ENCODE results near the gene CELA3B. TPM values are rescaled to one million over a fixed set of nuclear protein-coding genes. Genes with fewer than 3 reads are reported as not detected.
A peak's percentile ranks its signal among the peaks of the same experiment; 100 is the strongest.
"Not testable (repeated sequence)": the region's sequence is repeated elsewhere in the genome, so short reads cannot be mapped to it uniquely, and the experiment has no call there.

CELA3B gene
- total RNA-seq, 2 experiments from 2014 or later = not detected

DNA sequence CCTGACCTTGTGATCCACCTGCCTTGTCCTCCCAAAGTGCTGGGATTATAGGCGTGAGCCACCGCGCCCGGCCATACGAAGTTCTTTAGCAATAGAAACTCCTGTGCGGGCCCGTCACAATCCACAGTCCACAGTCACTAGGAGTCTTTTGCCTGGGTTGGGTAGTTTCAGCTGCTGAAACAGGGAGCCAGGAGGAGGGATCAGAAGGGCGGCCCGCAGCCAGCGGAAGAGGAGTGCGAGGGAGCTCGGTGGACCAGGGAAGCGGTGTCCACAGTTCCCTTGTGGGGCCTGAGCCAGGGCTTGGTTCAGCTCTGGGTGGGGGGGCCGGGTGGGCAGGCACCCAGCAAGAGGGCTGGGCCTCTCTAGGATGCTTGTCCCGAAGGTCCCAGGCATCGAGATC lies 21.8 kb upstream of the CELA3B start:
- no peak overlapping the region for H3K27ac Mint-ChIP-seq
- no peaks in the 10 kb centered on the region for H3K27me3 Mint-ChIP-seq
- H3K36me3 Mint-ChIP-seq (ENCODE audit: low read depth) = no peaks in the 10 kb centered on the region
- H3K4me1 Mint-ChIP-seq = peaks cover 25% of the 10 kb centered on the region
- no peak for DNase-seq
- H3K9me3 Mint-ChIP-seq = no peaks in the 10 kb centered on the region
- POLR2A ChIA-PET = no interaction called here
- no peak overlapping the region for H3K4me3 Mint-ChIP-seq
- CTCF ChIA-PET = no interaction called here

- DNase-seq = no peak
- ChIA-PET CTCF (no interaction called here), POLR2A (no interaction called here)
- Mint-ChIP-seq H3K36me3 (ENCODE audit: low read depth) (no peaks in the 10 kb centered on the region), H3K9me3 (no peaks in the 10 kb centered on the region), H3K27me3 (no peaks in the 10 kb centered on the region), H3K27ac (no peak overlapping the region), H3K4me1 (peaks cover 25% of the 10 kb centered on the region), H3K4me3 (no peak overlapping the region)
These were observed 21.1 kb upstream of the CELA3B start for GRCh38 chr1:21955501-21956281.

DNA sequence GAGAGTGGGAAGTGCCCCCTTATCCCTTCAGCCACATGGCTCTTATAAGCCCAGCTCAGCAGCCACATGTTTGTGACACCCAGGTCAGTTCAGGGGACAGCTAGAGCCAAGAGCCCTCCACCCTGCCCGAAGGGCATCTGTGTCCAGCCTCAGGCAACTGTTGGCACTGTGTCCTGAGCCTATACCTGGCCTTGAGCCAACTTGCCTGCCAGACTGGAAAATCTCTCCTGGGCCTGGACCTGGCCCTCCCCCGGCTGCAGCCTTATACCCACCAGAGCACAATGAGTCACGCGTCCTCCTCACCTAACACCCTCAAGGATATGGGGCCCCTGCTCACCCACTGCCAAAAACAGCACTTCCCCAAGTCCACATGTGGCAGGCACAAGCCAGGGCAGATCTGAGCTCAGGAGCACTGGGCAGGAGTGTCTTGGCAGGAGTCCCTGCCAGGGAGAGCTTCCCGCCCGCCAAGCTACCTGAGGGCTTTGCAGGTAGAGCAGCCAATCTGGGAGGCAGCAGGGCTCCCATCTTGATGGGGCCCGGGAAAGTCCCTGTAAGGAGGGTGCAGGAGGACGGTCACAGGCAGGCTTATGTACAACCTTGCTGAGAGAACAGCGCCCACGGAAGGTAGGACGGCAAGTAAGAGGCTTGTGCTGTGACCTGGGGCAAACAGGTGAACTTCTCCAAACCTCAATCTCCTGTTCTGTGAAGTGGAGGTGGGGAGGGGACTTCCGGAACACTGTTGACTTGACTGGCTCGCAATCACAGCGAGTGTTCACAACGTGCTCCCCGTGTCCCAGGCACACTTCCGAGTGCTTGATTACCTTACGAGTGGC lies 19.9 kb upstream of the CELA3B start:
- ChIA-PET CTCF (interaction anchor here (0.8 kb wide), 1 partner anchor 33 kb away, joined by 3 read pairs; no protein-coding TSS in a partner anchor), POLR2A (no interaction called here)

GRCh38 chr1:21961337-21961736 lies 15.5 kb upstream of the CELA3B start:
- no peak overlapping the region for H3K27ac Mint-ChIP-seq
- H3K36me3 Mint-ChIP-seq (ENCODE audit: low read depth) = no peaks in the 10 kb centered on the region
- H3K27me3 Mint-ChIP-seq = peaks cover 2% of the 10 kb centered on the region
- ChIA-PET POLR2A (no interaction called here), CTCF (no interaction called here)
- no peak for DNase-seq
- peaks cover 27% of the 10 kb centered on the region for H3K4me1 Mint-ChIP-seq
- no peak overlapping the region for H3K4me3 Mint-ChIP-seq
- H3K9me3 Mint-ChIP-seq = no peaks in the 10 kb centered on the region

More for the DNA sequence above, 19.9 kb upstream of the CELA3B start:
- Mint-ChIP-seq H3K27ac (peak overlapping the region; percentile 15), H3K4me3 (no peak overlapping the region), H3K27me3 (no peaks in the 10 kb centered on the region), H3K4me1 (peaks cover 25% of the 10 kb centered on the region), H3K36me3 (ENCODE audit: low read depth) (no peaks in the 10 kb centered on the region), H3K9me3 (no peaks in the 10 kb centered on the region)
- peak; percentile 23 for DNase-seq

DNA sequence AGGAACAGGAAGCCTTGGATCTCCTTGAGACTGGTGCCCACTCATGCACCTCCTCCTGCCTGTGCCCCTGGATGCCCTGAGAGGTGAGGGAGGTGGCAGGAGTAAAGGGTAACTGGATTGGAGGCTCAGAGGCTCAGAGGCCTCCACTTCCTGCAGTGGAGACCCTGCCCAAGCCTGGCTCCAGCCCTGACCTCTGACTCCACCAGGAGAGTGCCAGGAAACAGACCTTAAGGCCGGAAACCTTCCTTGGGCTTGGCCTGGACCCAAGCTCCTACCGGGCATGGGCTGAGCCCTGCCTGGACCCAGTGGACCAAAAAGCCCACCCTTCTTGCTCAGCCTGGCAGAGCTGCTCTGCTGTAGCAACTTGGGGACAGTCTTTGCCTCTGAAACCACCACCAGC lies 15.0 kb upstream of the CELA3B start:
- H3K9me3 Mint-ChIP-seq = no peaks in the 10 kb centered on the region
- no peak overlapping the region for H3K4me3 Mint-ChIP-seq
- peaks cover 22% of the 10 kb centered on the region for H3K4me1 Mint-ChIP-seq
- DNase-seq = no peak
- no peak overlapping the region for H3K27ac Mint-ChIP-seq
- ChIA-PET CTCF (no interaction called here), POLR2A (no interaction called here)
- H3K27me3 Mint-ChIP-seq = peaks cover 2% of the 10 kb centered on the region
- H3K36me3 Mint-ChIP-seq (ENCODE audit: low read depth) = no peaks in the 10 kb centered on the region

DNA sequence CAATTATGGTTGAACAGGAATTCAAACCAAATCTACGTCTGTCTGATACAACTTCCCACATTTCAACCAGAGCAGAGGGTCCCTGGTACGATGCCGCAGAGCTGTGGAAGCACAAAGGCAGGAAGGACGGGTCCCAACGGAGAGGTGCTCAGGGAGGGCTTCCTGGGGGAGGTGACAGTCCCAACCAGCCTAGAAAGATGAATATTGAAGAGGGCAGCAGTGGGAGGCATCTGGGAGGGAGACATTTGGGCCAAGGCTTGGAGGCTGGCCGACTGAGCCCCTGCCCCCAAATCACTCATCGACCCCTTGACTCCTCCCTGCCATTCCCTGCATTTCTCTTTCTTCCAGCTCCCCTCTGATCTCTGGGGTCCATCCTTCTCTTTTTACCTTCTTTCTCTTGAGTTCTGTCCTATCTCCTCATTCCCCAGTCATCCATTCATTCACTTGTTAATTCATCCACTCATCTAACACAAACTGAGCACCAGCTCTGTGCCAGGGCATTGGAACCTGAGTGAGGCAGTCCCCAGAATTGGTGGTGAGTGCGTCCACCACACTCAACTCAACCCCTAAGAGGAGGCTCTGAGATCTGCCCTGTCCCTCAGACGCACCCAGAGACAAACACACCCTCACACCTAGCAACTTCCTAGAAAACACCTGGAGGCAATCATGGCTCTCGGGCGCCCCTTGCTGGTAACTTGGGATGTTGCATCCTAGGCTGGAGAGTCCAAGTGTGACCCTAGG lies 13.2 kb upstream of the CELA3B start:
- Mint-ChIP-seq H3K4me1 (peaks cover 4% of the 10 kb centered on the region), H3K27ac (no peak overlapping the region), H3K36me3 (ENCODE audit: low read depth) (no peaks in the 10 kb centered on the region), H3K9me3 (no peaks in the 10 kb centered on the region), H3K27me3 (peaks cover 2% of the 10 kb centered on the region), H3K4me3 (no peak overlapping the region)
- ChIA-PET CTCF (interaction anchor here (0.7 to 1.0 kb wide), 3 partner anchors 81 to 836 kb away, joined by 3 read pairs; no protein-coding TSS in a partner anchor), POLR2A (interaction anchor here (0.7 kb wide), 1 partner anchor 181 kb away, joined by 3 read pairs; no protein-coding TSS in a partner anchor)
- peak; percentile 85 for DNase-seq

DNA sequence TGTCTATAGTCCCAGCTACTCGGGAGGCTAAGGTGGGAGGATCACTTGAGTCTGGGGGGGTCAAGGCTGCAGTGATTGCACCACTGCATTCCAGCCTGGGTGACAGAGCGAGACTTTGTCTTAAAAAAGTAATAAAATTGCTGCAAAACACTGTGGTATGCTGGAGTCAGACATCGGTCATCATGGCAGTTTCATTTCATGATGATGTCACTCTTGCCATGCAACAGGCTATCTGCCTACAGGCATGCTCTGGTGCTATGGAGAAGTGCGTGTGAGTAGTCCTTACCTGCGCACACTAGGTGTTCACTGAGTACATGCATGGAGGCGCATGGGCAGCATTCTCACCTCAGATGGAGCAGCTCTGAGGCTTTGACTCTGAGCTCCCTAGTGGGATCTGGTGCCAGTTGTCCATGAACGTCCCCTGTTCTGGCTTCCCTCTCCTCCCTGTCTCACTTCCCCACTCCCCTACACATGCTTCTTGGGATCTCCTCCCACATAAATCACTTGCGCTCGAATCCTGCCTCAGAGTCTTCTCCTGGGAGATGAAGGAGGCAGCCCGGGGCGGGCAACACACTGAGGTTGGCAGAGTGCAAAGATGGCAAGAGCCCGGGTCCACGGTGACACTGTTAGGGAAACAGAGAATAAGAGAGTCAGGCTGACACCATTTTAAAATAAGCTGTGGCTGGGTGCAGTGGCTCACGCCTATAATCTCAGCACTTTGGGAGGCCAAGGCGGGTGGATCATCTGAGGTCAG lies 10.4 kb upstream of the CELA3B start:
- H3K4me1 Mint-ChIP-seq = peaks cover 4% of the 10 kb centered on the region
- ChIA-PET POLR2A (no interaction called here), CTCF (no interaction called here)
- no peak for DNase-seq
- H3K27ac Mint-ChIP-seq = no peak overlapping the region
- H3K36me3 Mint-ChIP-seq (ENCODE audit: low read depth) = no peaks in the 10 kb centered on the region
- H3K27me3 Mint-ChIP-seq = peaks cover 2% of the 10 kb centered on the region
- H3K9me3 Mint-ChIP-seq = no peaks in the 10 kb centered on the region
- no peak overlapping the region for H3K4me3 Mint-ChIP-seq

DNA sequence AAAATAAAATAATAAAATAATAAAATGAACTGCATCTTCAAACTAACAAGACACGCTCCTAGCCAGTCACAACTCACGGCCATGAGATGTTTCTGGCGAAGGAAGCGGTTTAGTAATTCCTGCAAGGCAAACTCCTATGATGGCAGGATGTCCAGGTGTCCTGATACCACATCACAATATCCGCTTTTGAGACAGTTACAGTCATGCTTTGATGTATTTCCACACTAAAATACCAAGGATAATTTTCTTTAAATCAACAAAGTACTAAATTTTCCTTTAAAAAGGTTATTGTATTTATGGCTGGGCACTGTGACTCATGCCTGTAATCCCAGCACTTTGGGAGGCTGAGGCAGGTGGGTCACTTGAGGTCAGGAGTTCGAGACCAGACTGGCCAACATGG lies 9.6 kb upstream of the CELA3B start:
- POLR2A ChIA-PET; H3K4me1 Mint-ChIP-seq; H3K4me3 Mint-ChIP-seq; H3K36me3 Mint-ChIP-seq (ENCODE audit: low read depth); DNase-seq; H3K9me3 Mint-ChIP-seq; CTCF ChIA-PET; H3K27me3 Mint-ChIP-seq; H3K27ac Mint-ChIP-seq: not testable (repeated sequence)

DNA sequence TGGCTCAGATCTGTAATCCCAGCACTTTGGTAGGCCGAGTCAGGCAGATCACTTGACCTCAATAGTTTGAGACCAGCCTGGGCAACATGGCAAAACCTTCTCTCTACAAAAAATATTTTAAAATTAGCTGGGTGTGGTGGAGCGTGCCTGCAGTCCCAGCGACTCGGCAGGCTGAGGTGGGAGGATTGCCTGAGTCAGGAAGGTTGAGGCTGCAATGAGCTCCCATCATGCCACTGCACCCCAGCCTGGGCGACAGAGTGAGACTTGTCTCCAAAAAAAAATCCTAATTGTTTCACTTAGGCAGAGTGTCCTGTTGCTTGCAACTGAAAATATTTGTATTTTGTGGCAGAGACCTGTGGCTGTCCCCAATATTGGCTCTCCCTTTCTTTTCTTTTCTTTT lies 7.8 kb upstream of the CELA3B start:
- H3K4me3 Mint-ChIP-seq; H3K9me3 Mint-ChIP-seq; H3K27ac Mint-ChIP-seq; H3K4me1 Mint-ChIP-seq; DNase-seq; H3K36me3 Mint-ChIP-seq (ENCODE audit: low read depth); CTCF ChIA-PET; POLR2A ChIA-PET; H3K27me3 Mint-ChIP-seq: not testable (repeated sequence)

GRCh38 chr1:21970523-21970922 lies 6.3 kb upstream of the CELA3B start:
- CTCF ChIA-PET; DNase-seq; H3K27me3 Mint-ChIP-seq; H3K4me1 Mint-ChIP-seq; H3K27ac Mint-ChIP-seq; POLR2A ChIA-PET; H3K9me3 Mint-ChIP-seq; H3K4me3 Mint-ChIP-seq; H3K36me3 Mint-ChIP-seq (ENCODE audit: low read depth): not testable (repeated sequence)

GRCh38 chr1:21972973-21973441 lies 3.8 kb upstream of the CELA3B start:
- DNase-seq; H3K4me1 Mint-ChIP-seq; H3K4me3 Mint-ChIP-seq; H3K27me3 Mint-ChIP-seq; H3K9me3 Mint-ChIP-seq; H3K36me3 Mint-ChIP-seq (ENCODE audit: low read depth); H3K27ac Mint-ChIP-seq; CTCF ChIA-PET; POLR2A ChIA-PET: not testable (repeated sequence)

DNA sequence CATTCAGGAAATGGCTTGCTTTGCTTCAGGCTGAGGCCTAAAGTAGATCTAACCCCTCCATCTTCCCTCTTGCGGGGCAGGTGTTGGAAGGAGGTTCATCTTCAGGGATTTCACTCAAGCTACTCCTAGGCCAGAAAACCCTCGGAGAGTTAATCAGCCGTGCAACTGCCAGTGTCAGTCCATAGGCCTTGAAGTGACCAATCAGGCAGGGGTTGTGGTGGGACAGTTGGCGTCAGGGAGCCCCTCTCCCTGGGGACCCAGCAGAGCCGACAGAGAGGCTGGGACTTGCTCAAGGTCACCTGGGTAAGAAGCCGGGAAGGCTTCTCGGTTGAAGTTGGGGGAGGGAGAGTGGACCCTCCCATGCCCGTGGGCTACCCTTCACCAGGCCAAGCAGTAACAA lies 2.9 kb upstream of the CELA3B start:
- H3K4me3 Mint-ChIP-seq; H3K4me1 Mint-ChIP-seq; POLR2A ChIA-PET; CTCF ChIA-PET; DNase-seq; H3K27me3 Mint-ChIP-seq; H3K36me3 Mint-ChIP-seq (ENCODE audit: low read depth); H3K9me3 Mint-ChIP-seq; H3K27ac Mint-ChIP-seq: not testable (repeated sequence)

DNA sequence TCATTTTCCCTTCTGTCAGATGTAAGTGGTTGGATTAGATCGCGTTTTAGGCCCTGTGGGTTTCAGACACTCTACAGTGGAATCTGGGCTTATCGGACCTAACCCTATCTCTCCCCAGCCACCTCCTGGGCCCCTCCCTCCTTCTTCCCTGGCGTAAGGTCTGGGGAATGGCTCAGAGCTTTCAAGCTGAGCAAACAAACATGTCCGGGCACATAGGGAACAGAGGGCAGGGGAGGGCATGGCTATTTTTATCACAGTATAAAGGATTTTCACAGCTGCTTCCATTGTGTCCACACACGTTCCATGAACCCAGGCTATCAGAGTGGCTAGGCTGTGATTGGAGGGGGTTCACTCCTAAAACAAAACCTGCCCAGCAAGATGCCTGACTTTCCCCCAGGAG lies 2.1 kb upstream of the CELA3B start:
- POLR2A ChIA-PET; H3K9me3 Mint-ChIP-seq; H3K27me3 Mint-ChIP-seq; CTCF ChIA-PET; H3K36me3 Mint-ChIP-seq (ENCODE audit: low read depth); DNase-seq; H3K4me3 Mint-ChIP-seq; H3K4me1 Mint-ChIP-seq; H3K27ac Mint-ChIP-seq: not testable (repeated sequence)
